ENCODE data around the gene SLC35B2.

Gene SLC35B2

DNA sequence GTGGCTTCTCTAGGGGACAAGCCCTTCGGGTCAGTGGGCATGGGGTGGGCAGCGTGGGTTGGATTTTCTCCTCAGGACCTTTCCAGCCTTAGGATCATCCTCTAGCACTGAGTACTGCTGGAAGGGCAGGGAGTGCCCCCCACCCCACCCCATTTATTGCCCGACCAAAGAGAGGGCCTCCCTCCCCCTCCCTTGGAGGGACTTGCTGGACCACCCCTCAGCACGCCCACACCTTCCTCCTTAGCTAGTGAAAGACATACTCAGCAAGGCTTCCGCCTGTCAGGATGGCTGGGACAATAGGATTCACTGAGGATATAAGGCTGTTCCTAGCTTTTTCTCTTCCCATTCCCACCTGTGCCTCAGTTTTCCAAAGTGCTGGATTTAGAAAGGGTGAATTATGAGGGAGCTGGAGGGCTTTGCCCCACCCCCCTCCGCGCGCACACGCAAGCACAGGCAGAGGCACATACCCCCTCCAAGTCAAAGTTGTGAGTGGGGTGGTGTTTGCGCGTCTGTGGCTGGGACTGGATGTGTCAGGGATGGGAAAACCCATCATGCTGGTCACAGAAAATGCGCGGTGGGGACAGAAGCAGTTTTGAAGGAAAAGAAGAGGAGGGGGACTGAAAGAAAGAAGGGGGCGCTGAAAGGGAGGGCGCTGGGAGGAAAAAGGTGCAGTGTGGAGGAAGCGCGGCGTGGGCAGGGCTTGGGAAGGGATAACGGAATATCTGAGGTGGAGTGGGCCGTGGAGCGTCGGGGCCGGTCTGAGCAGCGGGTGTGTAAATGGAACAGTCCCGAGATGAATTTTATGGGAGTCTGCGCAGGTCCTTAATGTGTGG is 34.6 kb downstream of the SLC35B2 start (continued):
- TF ChIP-seq, protein P1, sequence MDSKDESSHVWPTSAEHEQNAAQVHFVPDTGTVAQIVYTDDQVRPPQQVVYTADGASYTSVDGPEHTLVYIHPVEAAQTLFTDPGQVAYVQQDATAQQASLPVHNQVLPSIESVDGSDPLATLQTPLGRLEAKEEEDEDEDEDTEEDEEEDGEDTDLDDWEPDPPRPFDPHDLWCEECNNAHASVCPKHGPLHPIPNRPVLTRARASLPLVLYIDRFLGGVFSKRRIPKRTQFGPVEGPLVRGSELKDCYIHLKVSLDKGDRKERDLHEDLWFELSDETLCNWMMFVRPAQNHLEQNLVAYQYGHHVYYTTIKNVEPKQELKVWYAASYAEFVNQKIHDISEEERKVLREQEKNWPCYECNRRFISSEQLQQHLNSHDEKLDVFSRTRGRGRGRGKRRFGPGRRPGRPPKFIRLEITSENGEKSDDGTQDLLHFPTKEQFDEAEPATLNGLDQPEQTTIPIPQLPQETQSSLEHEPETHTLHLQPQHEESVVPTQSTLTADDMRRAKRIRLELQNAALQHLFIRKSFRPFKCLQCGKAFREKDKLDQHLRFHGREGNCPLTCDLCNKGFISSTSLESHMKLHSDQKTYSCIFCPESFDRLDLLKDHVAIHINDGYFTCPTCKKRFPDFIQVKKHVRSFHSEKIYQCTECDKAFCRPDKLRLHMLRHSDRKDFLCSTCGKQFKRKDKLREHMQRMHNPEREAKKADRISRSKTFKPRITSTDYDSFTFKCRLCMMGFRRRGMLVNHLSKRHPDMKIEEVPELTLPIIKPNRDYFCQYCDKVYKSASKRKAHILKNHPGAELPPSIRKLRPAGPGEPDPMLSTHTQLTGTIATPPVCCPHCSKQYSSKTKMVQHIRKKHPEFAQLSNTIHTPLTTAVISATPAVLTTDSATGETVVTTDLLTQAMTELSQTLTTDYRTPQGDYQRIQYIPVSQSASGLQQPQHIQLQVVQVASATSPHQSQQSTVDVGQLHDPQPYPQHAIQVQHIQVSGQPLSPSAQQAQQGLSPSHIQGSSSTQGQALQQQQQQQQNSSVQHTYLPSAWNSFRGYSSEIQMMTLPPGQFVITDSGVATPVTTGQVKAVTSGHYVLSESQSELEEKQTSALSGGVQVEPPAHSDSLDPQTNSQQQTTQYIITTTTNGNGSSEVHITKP (tag by site-specific recombination; IDR thresholded peaks at IDR 0.05), result peak; percentile 98
- no peak for TF ChIP-seq ZNF416 (tag by site-specific recombination; IDR thresholded peaks at IDR 0.05)
- TF ChIP-seq ZNF133 (tag by site-specific recombination; IDR thresholded peaks at IDR 0.05), result no peak
- TF ChIP-seq ZBTB17 (tag by site-specific recombination; IDR thresholded peaks at IDR 0.05), result peak; percentile 49; the same call in 1 of the 2 replicates
- TF ChIP-seq BCL11B (tag by site-specific recombination; IDR thresholded peaks at IDR 0.05; ENCODE audit: low read depth), result no peak
- TF ChIP-seq, protein P2, sequence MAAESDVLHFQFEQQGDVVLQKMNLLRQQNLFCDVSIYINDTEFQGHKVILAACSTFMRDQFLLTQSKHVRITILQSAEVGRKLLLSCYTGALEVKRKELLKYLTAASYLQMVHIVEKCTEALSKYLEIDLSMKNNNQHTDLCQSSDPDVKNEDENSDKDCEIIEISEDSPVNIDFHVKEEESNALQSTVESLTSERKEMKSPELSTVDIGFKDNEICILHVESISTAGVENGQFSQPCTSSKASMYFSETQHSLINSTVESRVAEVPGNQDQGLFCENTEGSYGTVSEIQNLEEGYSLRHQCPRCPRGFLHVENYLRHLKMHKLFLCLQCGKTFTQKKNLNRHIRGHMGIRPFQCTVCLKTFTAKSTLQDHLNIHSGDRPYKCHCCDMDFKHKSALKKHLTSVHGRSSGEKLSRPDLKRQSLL (tag by site-specific recombination; IDR thresholded peaks at IDR 0.05), result no peak
- no peak for TF ChIP-seq ZNF311 (tag by site-specific recombination; IDR thresholded peaks at IDR 0.05; ENCODE audit: borderline replicate concordance)
- TF ChIP-seq ZFP3 (tag by site-specific recombination; IDR thresholded peaks at IDR 0.05; ENCODE audit: low read depth), result no peak
- no peak for TF ChIP-seq ZNF248 (tag by site-specific recombination; IDR thresholded peaks at IDR 0.05)
- no peak for TF ChIP-seq HOXA7 (CRISPR knock-in tag; IDR thresholded peaks at IDR 0.05; ENCODE audit: borderline replicate concordance)
- 0 out of 2 replicates have a peak, but pooled peaks have one; percentile 85 for TF ChIP-seq HOXC10 (CRISPR knock-in tag; IDR thresholded peaks at IDR 0.05)
- peak; percentile 87 for TF ChIP-seq ZNF600 (tag by site-specific recombination; IDR thresholded peaks at IDR 0.05)
- no peak for TF ChIP-seq ZNF549 (tag by site-specific recombination; IDR thresholded peaks at IDR 0.05)
- TF ChIP-seq ZNF146 (tag by site-specific recombination; IDR thresholded peaks at IDR 0.05), result no peak
- TF ChIP-seq, protein P3, sequence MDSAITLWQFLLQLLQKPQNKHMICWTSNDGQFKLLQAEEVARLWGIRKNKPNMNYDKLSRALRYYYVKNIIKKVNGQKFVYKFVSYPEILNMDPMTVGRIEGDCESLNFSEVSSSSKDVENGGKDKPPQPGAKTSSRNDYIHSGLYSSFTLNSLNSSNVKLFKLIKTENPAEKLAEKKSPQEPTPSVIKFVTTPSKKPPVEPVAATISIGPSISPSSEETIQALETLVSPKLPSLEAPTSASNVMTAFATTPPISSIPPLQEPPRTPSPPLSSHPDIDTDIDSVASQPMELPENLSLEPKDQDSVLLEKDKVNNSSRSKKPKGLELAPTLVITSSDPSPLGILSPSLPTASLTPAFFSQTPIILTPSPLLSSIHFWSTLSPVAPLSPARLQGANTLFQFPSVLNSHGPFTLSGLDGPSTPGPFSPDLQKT (IDR thresholded peaks at IDR 0.05; ENCODE audit: borderline replicate concordance, low read depth, low read length), result no peak
- no peak for TF ChIP-seq ZNF292 (tag by site-specific recombination; IDR thresholded peaks at IDR 0.05; ENCODE audit: borderline replicate concordance, low read depth)
- 0 out of 2 replicates have a peak, but pooled peaks have one; percentile 32 for TF ChIP-seq SP3 (tag by site-specific recombination; IDR thresholded peaks at IDR 0.05)
- no peak for TF ChIP-seq ZNF747 (tag by site-specific recombination; IDR thresholded peaks at IDR 0.05)
- TF ChIP-seq ZNF112 (tag by site-specific recombination; IDR thresholded peaks at IDR 0.05), result no peak
- no peak for TF ChIP-seq ZFP37 (tag by site-specific recombination; IDR thresholded peaks at IDR 0.05)
- no peak for TF ChIP-seq MZF1 (tag by site-specific recombination; IDR thresholded peaks at IDR 0.05; ENCODE audit: borderline replicate concordance)
- TF ChIP-seq, protein P4, sequence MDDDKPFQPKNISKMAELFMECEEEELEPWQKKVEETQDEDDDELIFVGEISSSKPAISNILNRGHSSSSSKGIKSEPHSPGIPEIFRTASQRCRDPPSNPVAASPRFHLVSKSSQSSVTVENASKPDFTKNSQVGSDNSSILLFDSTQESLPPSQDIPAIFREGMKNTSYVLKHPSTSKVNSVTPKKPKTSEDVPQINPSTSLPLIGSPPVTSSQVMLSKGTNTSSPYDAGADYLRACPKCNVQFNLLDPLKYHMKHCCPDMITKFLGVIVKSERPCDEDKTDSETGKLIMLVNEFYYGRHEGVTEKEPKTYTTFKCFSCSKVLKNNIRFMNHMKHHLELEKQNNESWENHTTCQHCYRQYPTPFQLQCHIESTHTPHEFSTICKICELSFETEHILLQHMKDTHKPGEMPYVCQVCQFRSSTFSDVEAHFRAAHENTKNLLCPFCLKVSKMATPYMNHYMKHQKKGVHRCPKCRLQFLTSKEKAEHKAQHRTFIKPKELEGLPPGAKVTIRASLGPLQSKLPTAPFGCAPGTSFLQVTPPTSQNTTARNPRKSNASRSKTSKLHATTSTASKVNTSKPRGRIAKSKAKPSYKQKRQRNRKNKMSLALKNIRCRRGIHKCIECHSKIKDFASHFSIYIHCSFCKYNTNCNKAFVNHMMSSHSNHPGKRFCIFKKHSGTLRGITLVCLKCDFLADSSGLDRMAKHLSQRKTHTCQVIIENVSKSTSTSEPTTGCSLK (tag by site-specific recombination; IDR thresholded peaks at IDR 0.05), result no peak
- no peak for TF ChIP-seq ZNF843 (tag by site-specific recombination; IDR thresholded peaks at IDR 0.05)
- no peak for TF ChIP-seq ZNF114 (tag by site-specific recombination; IDR thresholded peaks at IDR 0.05)
- TF ChIP-seq, protein P5, sequence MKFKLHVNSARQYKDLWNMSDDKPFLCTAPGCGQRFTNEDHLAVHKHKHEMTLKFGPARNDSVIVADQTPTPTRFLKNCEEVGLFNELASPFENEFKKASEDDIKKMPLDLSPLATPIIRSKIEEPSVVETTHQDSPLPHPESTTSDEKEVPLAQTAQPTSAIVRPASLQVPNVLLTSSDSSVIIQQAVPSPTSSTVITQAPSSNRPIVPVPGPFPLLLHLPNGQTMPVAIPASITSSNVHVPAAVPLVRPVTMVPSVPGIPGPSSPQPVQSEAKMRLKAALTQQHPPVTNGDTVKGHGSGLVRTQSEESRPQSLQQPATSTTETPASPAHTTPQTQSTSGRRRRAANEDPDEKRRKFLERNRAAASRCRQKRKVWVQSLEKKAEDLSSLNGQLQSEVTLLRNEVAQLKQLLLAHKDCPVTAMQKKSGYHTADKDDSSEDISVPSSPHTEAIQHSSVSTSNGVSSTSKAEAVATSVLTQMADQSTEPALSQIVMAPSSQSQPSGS (tag by site-specific recombination; IDR thresholded peaks at IDR 0.05; ENCODE audit: low read depth), result no peak
- no peak for TF ChIP-seq ZNF302 (tag by site-specific recombination; IDR thresholded peaks at IDR 0.05; ENCODE audit: low read depth)
- TF ChIP-seq GLI2 (tag by site-specific recombination; IDR thresholded peaks at IDR 0.05; ENCODE audit: borderline replicate concordance, low read depth), result no peak
- TF ChIP-seq ZNF266 (tag by site-specific recombination; IDR thresholded peaks at IDR 0.05; ENCODE audit: low read depth), result no peak

Measured in HEK293 (cell line).